Small intestine (tissue), 7 donors: ENCODE measurements around the gene USP5. TPM values are rescaled to one million over a fixed set of nuclear protein-coding genes. Genes with fewer than 3 reads are reported as not detected.
"Not testable (repeated sequence)": the region's sequence is repeated elsewhere in the genome, so short reads cannot be mapped to it uniquely, and the experiment has no call there.

Experiments used
- DNase-seq, 2 donors: peaks; one replicate each; pipeline versions ENCODE4 v3.0.0 to v3.0.0-alpha.2; 2013
- FAIRE-seq: peaks from 2 replicates; lab custom pipeline; 2012; peaks lifted over from hg19 to GRCh38; lab: Jason Lieb, UNC
- H3K27ac ChIP-seq, 3 donors: one replicate each; pipeline ENCODE4 v1.5.1; 2013; ENCODE audit warnings: low read length in 2 of 3, mild to moderate bottlenecking in 2 of 3, control low read depth in 1 of 3, inconsistent platforms in 1 of 3, low read depth in 1 of 3, moderate library complexity in 1 of 3
- H3K27me3 ChIP-seq, 3 donors: one replicate each; pipeline ENCODE4 v1.6.1; 2013; ENCODE audit warnings: low read length in 3 of 3, inconsistent platforms in 1 of 3; ENCODE audit not compliant: control insufficient read depth in 3 of 3, insufficient read depth in 3 of 3
- H3K36me3 ChIP-seq, 3 donors: one replicate each; pipeline ENCODE4 v1.6.1; 2013; ENCODE audit warnings: low read length in 3 of 3, inconsistent platforms in 1 of 3, low read depth in 1 of 3, mild to moderate bottlenecking in 1 of 3, moderate library complexity in 1 of 3; ENCODE audit not compliant: control insufficient read depth in 3 of 3, insufficient read depth in 2 of 3
- H3K4me1 ChIP-seq, 3 donors: one replicate each; pipeline ENCODE4 v1.6.1; 2013; ENCODE audit warnings: low read length in 2 of 3, inconsistent platforms in 1 of 3, low read depth in 1 of 3, mild to moderate bottlenecking in 1 of 3, moderate library complexity in 1 of 3; ENCODE audit not compliant: control insufficient read depth in 3 of 3, insufficient read depth in 2 of 3
- H3K4me3 ChIP-seq, 3 donors: one replicate each; pipeline ENCODE4 v1.5.1; 2013; ENCODE audit warnings: low read length in 3 of 3, control low read depth in 1 of 3, inconsistent platforms in 1 of 3, low read depth in 1 of 3, mild to moderate bottlenecking in 1 of 3, moderate library complexity in 1 of 3
- H3K9me3 ChIP-seq, 2 donors: one replicate each; pipeline ENCODE4 v1.6.1; 2013; ENCODE audit warnings: low read depth in 1 of 2, low read length in 1 of 2; ENCODE audit not compliant: control insufficient read depth in 2 of 2, insufficient read depth in 1 of 2
- WGBS, 3 donors: extraction: QIAGEN DNeasy Blood & Tissue Kit; methylation state at CpG; one replicate each; pipeline ENCODE4 v1.1.7; 2013; 5-methylcytosine and 5-hydroxymethylcytosine counted together
- polyA plus RNA-seq, 4 donors: library from polyadenylated mRNA; stranded (reverse) in 3 of 4; unstranded in 1 of 4; fragments of 200-250 nt in 3 of 4; fragments of 120-200 nt in 1 of 4; gene quantifications; one replicate each; pipeline versions ENCODE4 v1.2.1 to v1.2.3, GENCODE V29; 2013
- donor health status: healthy with polysubstance abuse.
- donor health status: control.
- donor health status: control.
- donor health status: Bipolar disorder and iron deficiency.
- donor health status: healthy.

USP5 gene
- polyA plus RNA-seq, 4 donors: 31.9 to 54.0 (median 39.2) TPM

DNA sequence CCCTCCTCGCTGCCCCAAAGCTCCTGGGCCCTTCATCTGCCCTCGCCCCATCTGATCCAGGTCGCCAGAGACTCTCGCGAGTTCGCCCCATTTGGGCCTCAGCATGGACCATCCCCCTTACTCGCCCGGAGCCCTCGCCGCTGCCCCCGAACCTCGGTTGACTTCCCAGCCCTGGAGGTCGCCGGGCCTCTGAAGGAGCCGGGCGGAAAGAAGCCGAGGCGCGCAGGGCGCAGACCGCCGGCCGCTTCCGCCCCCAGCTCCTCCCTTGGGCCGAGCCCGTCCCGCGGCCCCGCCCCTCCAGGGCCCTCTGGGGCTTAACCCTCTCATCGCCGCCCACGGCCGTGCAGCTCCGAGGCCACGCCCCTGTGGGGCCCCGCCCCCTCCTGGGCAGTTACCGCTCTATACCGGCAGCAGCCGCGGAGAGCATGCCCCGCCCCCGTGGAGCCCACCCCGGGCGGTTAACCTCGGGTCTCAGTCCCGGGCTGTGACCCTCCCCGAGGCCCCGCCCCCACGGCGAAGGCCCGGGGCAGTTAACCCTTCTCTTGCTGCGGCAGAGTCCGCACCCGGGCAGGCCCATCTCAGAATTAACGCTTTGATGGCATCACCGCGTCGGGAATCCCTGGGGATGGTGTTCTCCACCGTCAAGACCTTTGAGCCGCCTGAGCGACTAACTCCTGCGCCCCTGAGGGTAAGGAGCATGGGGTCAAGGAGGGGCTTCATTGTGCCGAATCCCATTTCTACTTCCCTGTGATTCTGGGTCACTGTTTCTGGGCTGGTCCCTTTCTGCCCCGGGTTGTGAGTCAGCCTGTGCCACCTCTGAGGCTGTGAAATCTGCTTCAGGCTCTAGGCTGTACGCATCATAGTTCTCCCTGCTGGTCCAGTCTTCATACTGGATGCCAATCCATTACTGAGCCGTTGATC, 21.4 kb downstream of the USP5 start, which contains the start of gene SPSB2:
Gene SPSB2 (minus strand): TSS at position 210 of the 921 bp plus-strand sequence. CDS start 402 bp downstream, outside the sequence.
- FAIRE-seq: no peak
- Histone ChIP-seq H3K36me3 (peaks cover 0 to 48% (median 3%) of the 10 kb centered on the region in 3 donors), H3K9me3 (no peaks in the 10 kb centered on the region), H3K4me3 (peak within 1 kb of the TSS; percentile 59 to 95 (median 62)), H3K27ac (peak within 1 kb of the TSS; percentile 75 to 94 (median 83)), H3K27me3 (no peaks in the 10 kb centered on the region), H3K4me1 (peaks cover 0 to 41% (median 3%) of the 10 kb centered on the region in 3 donors)
- peak; percentile 96 to 99 for DNase-seq
- WGBS, 3 donors: 0 to 1% (median 1%) methylated on average over 46 to 66 of the region's 66 CpGs

DNA sequence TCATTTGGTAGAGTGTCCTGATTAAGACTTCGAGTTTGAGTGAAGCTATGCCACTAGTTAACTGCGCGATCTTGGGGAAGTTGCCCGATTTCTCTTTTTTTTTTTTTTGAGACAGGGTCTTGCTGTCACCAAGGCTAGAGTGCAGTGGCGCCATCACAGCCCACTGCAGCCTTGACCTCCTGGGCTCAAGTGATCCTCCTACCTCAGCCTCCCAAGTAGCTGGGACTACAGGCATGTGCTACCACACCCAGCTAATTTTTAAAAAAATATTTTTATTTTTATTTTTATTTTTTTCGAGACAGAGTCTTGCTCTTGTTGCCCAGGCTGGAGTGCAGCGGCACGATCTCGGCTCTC, 22.0 kb downstream of the USP5 start:
- 48 to 62% (median 56%) methylated on average over 9 of the region's 9 CpGs for WGBS, 3 donors
- Histone ChIP-seq H3K36me3 (peaks cover 0 to 41% (median 3%) of the 10 kb centered on the region in 3 donors), H3K4me1 (peaks cover 0 to 34% (median 3%) of the 10 kb centered on the region in 3 donors), H3K4me3 (peak overlapping the region in 2 of 3 donors; percentile 62 to 95), H3K27ac (peak overlapping the region in 2 of 3 donors; percentile 83 to 84)
- not testable (repeated sequence) for DNase-seq, FAIRE-seq, H3K9me3 ChIP-seq, H3K27me3 ChIP-seq

DNA sequence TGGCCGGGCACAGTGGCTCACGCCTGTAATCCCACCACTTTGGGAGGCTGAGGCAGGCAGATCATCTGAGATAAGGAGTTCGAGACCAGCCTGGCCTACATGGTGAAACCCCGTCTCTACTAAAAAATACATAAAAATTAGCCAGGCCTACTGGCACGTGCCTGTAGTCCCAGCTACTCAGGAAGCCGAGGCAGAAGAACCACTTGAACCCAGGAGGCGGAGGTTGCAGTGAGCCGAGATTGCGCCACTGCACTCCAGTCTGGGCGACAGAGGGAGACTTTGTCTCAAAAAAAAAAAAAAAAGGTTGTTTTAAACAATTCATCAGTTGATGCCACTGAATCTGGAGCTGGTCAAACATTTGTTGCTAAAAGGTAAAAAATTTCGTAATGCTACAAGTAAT, 27.9 kb downstream of the USP5 start:
- WGBS, 3 donors: 87 to 93% (median 87%) methylated on average over 11 of the region's 11 CpGs
- DNase-seq: not testable (repeated sequence)

DNA sequence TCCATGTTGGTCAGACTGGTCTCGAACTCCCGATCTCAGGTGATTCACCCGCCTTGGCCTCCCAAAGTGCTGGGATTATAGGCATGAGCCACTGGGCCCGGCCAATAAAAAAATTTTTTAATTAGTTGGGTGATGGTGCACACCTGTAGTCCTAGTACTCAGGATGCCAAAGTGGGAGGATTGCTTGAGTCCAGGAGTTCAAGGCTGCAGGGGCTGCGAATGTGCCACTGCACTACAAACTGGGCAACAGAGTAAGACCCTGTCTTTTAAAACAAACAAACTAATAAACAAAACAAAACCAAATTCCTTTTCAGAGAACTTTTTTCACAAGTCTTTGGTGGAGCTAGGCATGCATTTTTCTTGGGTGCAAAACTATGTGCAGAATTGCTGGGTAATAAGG, 31.3 kb downstream of the USP5 start:
- no peak for FAIRE-seq
- 84 to 97% (median 94%) methylated on average over 5 of the region's 5 CpGs for WGBS, 3 donors
- Histone ChIP-seq H3K4me3 (no peak overlapping the region), H3K27ac (no peak overlapping the region), H3K27me3 (no peaks in the 10 kb centered on the region), H3K36me3 (peaks cover 0 to 13% (median 0%) of the 10 kb centered on the region in 3 donors), H3K9me3 (no peaks in the 10 kb centered on the region), H3K4me1 (peaks cover 0 to 18% (median 0%) of the 10 kb centered on the region in 3 donors)
- DNase-seq: no peak

More for the DNA sequence above, 27.9 kb downstream of the USP5 start:
- not testable (repeated sequence) for H3K4me1 ChIP-seq, H3K9me3 ChIP-seq, H3K27ac ChIP-seq, FAIRE-seq, H3K27me3 ChIP-seq, H3K4me3 ChIP-seq
- peaks cover 0 to 22% (median 0%) of the 10 kb centered on the region in 3 donors for H3K36me3 ChIP-seq

DNA sequence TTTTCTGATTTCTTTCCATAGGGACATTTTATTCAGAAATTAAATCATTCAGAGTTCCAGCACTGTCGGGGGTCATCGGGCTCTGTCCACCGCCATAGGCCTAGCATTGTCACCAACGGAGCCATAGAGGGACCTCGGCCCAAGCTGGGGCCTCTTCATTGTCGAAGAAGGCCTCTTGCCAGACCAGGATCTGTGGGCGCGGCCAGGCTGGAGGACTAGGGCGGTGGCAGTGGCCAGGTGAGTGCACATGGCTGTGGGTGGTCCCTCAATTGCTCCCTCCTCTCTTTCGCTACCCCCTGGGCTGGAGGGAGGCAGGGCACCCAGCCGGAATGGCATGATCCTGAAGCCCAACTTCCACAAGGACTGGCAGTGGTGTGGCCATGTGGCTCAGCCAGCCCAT, 31.7 kb downstream of the USP5 start:
- Histone ChIP-seq H3K27ac (no peak overlapping the region), H3K4me3 (no peak overlapping the region), H3K4me1 (peaks cover 0 to 18% (median 0%) of the 10 kb centered on the region in 3 donors), H3K27me3 (no peaks in the 10 kb centered on the region), H3K36me3 (peaks cover 0 to 13% (median 0%) of the 10 kb centered on the region in 3 donors), H3K9me3 (no peaks in the 10 kb centered on the region)
- 91 to 94% (median 92%) methylated on average over 11 of the region's 11 CpGs for WGBS, 3 donors
- no peak for DNase-seq
- no peak for FAIRE-seq

DNA sequence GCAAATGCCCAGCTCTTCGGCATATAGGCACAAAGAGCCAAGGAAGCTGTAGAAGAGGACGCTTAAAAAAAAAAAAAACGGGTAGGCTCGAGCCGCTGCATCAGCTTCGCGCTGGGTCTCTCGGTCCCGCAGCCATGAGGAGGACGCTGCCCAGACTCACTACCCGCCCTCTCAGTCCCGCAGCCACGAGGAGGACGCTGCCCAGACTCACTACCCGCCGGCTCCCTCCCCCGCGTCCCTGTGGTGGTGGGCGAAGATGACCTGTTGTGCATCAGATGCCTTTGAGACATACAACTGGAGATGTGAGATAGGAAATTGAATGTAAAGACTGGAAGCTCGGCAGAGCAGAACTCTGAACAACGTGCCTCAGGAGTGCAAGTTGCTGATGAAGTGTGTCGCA, 32.6 kb downstream of the USP5 start:
- 78 to 89% (median 83%) methylated on average over 22 of the region's 22 CpGs for WGBS, 3 donors
- no peak overlapping the region for H3K4me3 ChIP-seq
- H3K36me3 ChIP-seq: peaks cover 0 to 13% (median 0%) of the 10 kb centered on the region in 3 donors
- no peak overlapping the region for H3K27ac ChIP-seq
- H3K9me3 ChIP-seq: no peaks in the 10 kb centered on the region
- FAIRE-seq: no peak
- peaks cover 0 to 18% (median 0%) of the 10 kb centered on the region in 3 donors for H3K4me1 ChIP-seq
- no peaks in the 10 kb centered on the region for H3K27me3 ChIP-seq
- DNase-seq: no peak

DNA sequence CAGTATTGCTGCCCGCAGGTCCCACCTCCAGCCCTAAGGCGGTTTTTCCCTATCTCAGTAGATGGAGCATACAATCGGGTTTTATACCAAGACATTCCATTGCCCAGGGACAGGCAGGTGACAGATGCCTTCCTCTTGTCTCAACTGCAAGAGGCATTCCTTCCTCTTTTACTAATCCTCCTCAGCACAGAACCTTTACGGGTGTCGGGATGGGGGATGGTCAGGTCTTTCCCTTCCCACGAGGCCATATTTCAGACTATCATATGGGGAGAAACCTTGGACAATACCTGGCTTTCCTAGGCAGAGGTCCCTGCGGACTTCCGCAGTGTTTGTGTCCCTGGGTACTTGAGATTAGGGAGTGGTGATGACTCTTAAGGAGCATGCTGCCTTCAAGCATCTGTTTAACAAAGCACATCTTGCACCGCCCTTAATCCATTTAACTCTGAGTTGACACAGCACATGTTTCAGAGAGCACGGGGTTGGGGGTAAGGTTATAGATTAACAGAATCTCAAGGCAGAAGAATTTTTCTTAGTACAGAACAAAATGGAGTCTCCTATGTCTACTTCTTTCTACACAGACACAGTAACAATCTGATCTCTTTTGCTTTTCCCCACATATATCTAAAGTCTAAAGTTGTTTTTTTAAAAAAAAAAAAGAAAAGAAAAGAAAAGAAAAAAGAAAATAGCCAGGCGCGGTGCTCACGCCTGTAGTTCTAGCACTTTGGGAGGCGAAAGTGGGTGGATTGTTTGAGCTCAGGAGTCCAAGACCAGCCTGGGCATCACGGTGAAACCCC, 34.5 kb downstream of the USP5 start:
- peaks cover 0 to 10% (median 0%) of the 10 kb centered on the region in 3 donors for H3K4me1 ChIP-seq
- not testable (repeated sequence) for DNase-seq, H3K9me3 ChIP-seq, H3K27me3 ChIP-seq, FAIRE-seq, H3K4me3 ChIP-seq
- H3K27ac ChIP-seq: peak overlapping the region in 1 of 3 donors; percentile 79
- whole genome bisulfite sequencing, 3 donors: 46 to 65% (median 63%) methylated on average over 11 to 12 of the region's 15 CpGs
- H3K36me3 ChIP-seq: peaks cover 0 to 13% (median 0%) of the 10 kb centered on the region in 3 donors

DNA sequence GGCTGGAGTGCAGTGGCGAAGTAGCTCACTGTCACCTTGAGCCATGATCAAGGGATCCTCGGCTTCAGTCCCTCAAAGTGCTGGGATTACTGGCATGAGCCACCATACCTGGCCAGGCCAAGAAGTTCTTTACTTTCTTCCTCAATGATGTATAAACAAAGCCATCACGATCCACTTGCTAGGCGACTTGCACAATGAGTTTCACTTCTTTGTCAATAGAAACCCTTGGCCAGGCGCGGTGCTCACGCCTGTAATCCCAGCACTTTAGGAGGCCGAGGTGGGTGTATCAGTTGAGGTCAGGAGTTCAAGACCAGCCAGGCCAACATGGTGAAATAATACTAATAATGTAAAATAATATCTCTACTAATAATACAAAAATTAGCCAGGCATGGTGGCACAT, 35.5 kb downstream of the USP5 start:
- no peak overlapping the region for H3K4me3 ChIP-seq
- WGBS, 3 donors: 46 to 68% (median 58%) methylated on average over 8 of the region's 8 CpGs
- H3K27me3 ChIP-seq: no peaks in the 10 kb centered on the region
- H3K27ac ChIP-seq: peak overlapping the region in 1 of 3 donors; percentile 79
- DNase-seq (peak; percentile 40 to 73), FAIRE-seq (no peak)
- H3K4me1 ChIP-seq: peaks cover 0 to 14% (median 0%) of the 10 kb centered on the region in 3 donors
- H3K9me3 ChIP-seq: no peaks in the 10 kb centered on the region
- H3K36me3 ChIP-seq: peaks cover 0 to 13% (median 0%) of the 10 kb centered on the region in 3 donors
